Measurements from ENCODE around the gene RBM26.

RBM26 gene

DNA sequence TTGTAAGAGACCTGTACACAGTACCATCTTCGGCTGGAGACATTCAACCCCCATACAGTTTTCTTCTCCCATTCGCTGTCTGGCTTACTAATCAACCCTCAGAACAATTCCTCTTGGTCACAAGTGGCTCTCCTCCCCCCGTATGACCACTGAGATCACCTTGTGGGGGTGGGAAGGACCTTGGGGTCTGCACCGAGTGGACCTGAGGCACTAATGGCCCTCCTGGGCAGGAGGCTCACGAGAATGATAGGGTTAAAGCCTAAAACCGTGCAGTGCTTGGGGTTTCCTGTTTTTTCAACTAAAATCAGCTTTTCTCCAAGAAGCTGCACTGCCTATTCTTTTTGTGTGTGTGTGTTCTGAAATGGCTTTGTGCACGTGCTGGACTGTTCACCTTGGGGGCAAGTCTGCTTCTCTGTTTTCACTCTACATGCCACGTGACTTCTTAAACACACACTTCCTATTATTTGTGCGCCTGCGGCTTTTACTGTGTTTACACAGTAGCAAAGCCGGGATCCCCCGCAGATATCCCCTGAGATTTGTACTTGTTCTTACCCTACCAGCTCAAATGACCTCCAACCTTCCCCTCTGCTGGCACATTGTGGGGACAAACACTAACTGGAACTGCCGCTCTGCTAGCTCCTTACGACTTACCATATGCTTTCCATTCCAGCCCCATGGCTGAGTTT is 12.3 kb downstream of the RBM26 start:
- TF ChIP-seq, protein P1, sequence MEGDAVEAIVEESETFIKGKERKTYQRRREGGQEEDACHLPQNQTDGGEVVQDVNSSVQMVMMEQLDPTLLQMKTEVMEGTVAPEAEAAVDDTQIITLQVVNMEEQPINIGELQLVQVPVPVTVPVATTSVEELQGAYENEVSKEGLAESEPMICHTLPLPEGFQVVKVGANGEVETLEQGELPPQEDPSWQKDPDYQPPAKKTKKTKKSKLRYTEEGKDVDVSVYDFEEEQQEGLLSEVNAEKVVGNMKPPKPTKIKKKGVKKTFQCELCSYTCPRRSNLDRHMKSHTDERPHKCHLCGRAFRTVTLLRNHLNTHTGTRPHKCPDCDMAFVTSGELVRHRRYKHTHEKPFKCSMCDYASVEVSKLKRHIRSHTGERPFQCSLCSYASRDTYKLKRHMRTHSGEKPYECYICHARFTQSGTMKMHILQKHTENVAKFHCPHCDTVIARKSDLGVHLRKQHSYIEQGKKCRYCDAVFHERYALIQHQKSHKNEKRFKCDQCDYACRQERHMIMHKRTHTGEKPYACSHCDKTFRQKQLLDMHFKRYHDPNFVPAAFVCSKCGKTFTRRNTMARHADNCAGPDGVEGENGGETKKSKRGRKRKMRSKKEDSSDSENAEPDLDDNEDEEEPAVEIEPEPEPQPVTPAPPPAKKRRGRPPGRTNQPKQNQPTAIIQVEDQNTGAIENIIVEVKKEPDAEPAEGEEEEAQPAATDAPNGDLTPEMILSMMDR (IDR thresholded peaks at IDR 0.05; ENCODE audit: low read depth, low read length, missing control alignments) = no peak
- no peak overlapping the region for H3K4me3 ChIP-seq (replicated peaks; ENCODE audit: low read depth, low read length)
- DNase-seq (ENCODE audit: extremely low read depth, low read depth) = no peak

DNA sequence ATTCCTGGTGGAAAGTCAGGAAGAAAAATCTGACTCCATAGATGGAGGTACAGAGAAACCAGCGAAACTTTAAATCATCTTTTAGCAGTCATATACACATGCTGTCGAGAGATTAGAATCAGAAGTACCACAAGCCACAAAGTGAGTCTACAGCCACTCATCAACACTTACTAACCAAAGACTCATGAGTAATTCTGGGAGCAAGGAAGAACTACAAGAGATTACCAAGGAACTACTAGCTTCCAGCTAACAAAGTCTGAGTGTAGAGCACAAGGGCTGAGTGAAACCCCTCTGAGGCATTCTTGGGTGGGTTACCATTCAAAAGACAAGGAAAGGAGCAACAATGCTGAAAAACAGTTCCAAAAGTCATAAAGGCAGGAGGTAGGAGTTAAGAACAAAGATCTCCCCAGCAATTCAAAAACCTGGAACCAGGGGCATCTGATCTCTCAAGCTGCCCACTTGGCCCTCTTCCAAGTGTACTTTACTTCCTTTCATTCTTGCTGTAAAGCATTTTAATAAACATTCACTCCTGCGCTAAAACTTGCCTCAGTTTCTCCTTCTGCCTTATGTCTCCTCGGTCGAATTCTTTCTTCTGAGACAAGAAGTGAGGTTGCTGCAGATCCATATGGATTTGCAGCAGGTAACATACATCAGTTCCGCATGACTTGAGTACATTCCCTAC is 13.0 kb downstream of the RBM26 start:
- no peak for DNase-seq (ENCODE audit: extremely low read depth, low read depth)
- TF ChIP-seq, protein P1 (IDR thresholded peaks at IDR 0.05; ENCODE audit: low read depth, low read length, missing control alignments) = no peak
- no peak overlapping the region for H3K4me3 ChIP-seq (replicated peaks; ENCODE audit: low read depth, low read length)

DNA sequence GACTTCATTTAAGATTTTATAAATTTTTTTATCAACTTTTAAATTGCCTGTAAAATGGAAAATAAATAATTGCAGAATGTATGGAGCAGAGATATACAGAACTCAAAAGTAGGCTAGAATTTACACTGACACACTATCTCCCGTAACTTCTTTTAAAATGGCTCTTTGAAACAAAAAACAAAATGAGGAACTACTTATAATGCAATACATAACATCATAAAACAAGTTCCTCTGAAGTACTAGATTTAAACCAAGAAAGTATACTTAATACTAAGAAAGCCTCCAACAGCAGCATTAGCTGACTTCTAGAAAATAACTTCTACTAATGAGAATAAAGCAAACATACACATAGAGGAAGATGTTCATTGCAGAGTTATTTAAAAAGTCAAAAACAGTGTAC is 17.0 kb downstream of the RBM26 start:
- H3K4me3 ChIP-seq (replicated peaks; ENCODE audit: low read depth, low read length) = no peak overlapping the region
- DNase-seq (ENCODE audit: extremely low read depth, low read depth) = no peak
- TF ChIP-seq, protein P1 (IDR thresholded peaks at IDR 0.05; ENCODE audit: low read depth, low read length, missing control alignments) = no peak

DNA sequence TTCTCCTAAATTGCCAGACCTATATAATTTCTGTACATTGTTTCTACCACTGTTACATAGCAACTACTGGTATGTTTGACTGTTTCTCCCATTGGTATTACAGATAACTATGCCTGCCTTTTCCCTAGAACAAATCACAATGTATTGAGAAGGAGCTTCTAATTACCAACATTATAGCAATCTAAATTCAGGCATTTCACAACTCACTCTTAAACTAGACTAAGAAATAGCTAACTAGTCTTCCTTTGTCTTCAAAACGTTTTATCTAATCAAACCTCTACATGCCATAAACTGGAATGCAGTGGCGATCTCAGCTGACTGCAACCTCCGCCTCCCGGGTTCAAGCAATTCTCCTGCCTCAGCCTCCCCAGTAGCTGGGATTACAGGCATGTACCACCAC is 18.2 kb downstream of the RBM26 start:
- TF ChIP-seq, protein P1 (IDR thresholded peaks at IDR 0.05; ENCODE audit: low read depth, low read length, missing control alignments) = no peak
- DNase-seq (ENCODE audit: extremely low read depth, low read depth) = no peak
- H3K4me3 ChIP-seq (replicated peaks; ENCODE audit: low read depth, low read length) = no peak overlapping the region

DNA sequence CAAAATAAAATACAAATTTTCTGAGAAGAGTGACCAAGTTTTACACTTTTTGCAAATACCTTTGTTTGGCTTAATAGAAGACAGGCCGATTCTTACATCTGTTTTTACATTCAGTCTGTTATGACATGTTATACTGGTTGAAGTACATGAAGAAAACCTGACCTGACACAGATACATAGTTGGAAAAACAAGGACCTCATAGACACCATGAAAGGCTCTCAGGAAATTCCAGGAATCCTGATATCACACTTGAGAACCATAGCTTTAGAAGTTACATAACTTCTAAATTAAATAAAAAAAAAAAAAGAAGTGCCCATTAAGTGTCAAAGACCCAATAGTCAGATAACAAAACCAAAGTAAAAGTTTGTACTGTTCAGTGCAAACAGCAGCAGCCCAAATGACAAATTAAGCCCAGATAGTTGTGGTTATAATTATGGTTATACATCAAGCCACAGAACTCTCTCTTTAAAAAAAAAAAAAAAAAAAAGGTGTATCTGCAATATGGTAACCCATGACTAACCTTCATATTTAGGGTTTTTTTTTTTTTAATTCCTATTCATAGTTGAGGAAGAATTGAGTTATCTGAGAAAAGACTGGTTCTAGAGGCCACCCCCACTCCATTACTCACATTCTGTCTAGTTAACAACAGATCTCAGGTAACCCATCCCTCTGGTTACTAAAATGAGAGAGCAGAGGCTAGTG is 19.8 kb downstream of the RBM26 start:
- TF ChIP-seq, protein P1 (IDR thresholded peaks at IDR 0.05; ENCODE audit: low read depth, low read length, missing control alignments) = no peak
- no peak for DNase-seq (ENCODE audit: extremely low read depth, low read depth)
- H3K4me3 ChIP-seq (replicated peaks; ENCODE audit: low read depth, low read length) = no peak overlapping the region

DNA sequence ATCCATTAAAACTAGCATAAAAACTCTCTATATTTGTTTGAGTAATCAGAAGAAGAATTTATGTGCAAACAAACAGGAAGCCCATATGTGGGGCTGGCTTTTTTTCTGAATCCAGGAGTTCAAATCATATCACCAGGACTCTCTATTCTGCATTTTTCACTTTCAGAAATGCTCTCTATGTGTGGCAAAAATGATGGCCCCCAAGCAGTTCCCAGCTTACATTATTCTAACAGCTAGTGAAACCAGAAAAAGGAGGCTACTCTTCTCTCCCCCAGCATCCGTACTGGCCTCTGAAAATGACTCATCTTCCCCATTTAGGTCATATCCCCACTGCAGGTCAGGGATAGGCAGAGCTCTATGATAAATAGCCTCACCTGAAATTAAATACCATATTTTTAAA is 20.4 kb downstream of the RBM26 start:
- no peak for DNase-seq (ENCODE audit: extremely low read depth, low read depth)
- H3K4me3 ChIP-seq (replicated peaks; ENCODE audit: low read depth, low read length) = no peak overlapping the region
- TF ChIP-seq, protein P1 (IDR thresholded peaks at IDR 0.05; ENCODE audit: low read depth, low read length, missing control alignments) = no peak

Measured in HFF-Myc (cell line).